ENCODE measurements around the gene PCDH17. TPM values are rescaled to one million over a fixed set of nuclear protein-coding genes. Genes with fewer than 3 reads are reported as not detected.

The PCDH17 gene
- total and polyA plus RNA-seq, 2 of the 4 experiments (the other 2 are of a cell fraction) = under 0.01 TPM; not detected in 1

- WGBS, 2 experiments (ENCODE audit: extremely low coverage in 2 of 2, insufficient read length in 1 of 2) = no CpG with 5 or more reads among the region's 3 CpGs
- no peak overlapping the region for H2AFZ ChIP-seq (replicated peaks; ENCODE audit: low read length, poor library complexity)
- H3K27ac ChIP-seq (ENCODE audit: insufficient read depth, low read length) = no peak overlapping the region
- no peaks in the 10 kb centered on the region for H3K79me1 ChIP-seq (ENCODE audit: low read depth in 1 of 2, low read length in 2 of 2)
- intact Hi-C loops (cut with micrococcal nuclease) (no loop called here), in situ Hi-C loops (cut with MboI; ENCODE audit: low sequenced_read_pairs) (no loop called here), dilution Hi-C loops (cut with HindIII; ENCODE audit: low sequenced_read_pairs, unreplicated experiment) (no loop called here)
- no peaks in the 10 kb centered on the region for H3K4me1 ChIP-seq (ENCODE audit: control insufficient read depth, insufficient read depth, low read length)
- H2AK9ac ChIP-seq (replicated peaks; ENCODE audit: low read depth, low read length, poor library complexity) = no peak overlapping the region
- no peak for TF ChIP-seq USF2 (IDR thresholded peaks at IDR 0.05; ENCODE audit: low read depth, low read length)
- no peak for TF ChIP-seq MAFK (IDR thresholded peaks at IDR 0.05; ENCODE audit: low read depth, low read length)
- no peak for TF ChIP-seq RFX5 (IDR thresholded peaks at IDR 0.05; ENCODE audit: low read depth, low read length)
- no peak for TF ChIP-seq POLR2A (IDR thresholded peaks at IDR 0.05; ENCODE audit: low read depth, low read length)
- TF ChIP-seq FOS (IDR thresholded peaks at IDR 0.05; ENCODE audit: low read depth, low read length) = no peak
- no peak for TF ChIP-seq SMC3 (IDR thresholded peaks at IDR 0.05; ENCODE audit: low read depth, low read length)
- no peak for TF ChIP-seq CHD1 (IDR thresholded peaks at IDR 0.05; ENCODE audit: low read depth, low read length)
- no peak for TF ChIP-seq ELK1 (IDR thresholded peaks at IDR 0.05; ENCODE audit: borderline replicate concordance, low read depth, low read length)
- TF ChIP-seq CEBPB (IDR thresholded peaks at IDR 0.05; ENCODE audit: low read depth, low read length) = no peak
- no peak for TF ChIP-seq RAD21 (IDR thresholded peaks at IDR 0.05; ENCODE audit: low read length)
- TF ChIP-seq CTCF (conservative IDR thresholded peaks at IDR 0.05; ENCODE audit: low read depth, low read length) = no peak
- no peak for TF ChIP-seq BHLHE40 (IDR thresholded peaks at IDR 0.05; ENCODE audit: low read depth, low read length)
- TF ChIP-seq MAZ (IDR thresholded peaks at IDR 0.05; ENCODE audit: borderline replicate concordance, low read depth, low read length) = no peak
- TF ChIP-seq MXI1 (IDR thresholded peaks at IDR 0.05; ENCODE audit: borderline replicate concordance, low read depth, low read length) = no peak
- TF ChIP-seq RCOR1 (IDR thresholded peaks at IDR 0.05; ENCODE audit: insufficient replicate concordance, low read length) = no peak
- no peak for TF ChIP-seq NFE2L2 (IDR thresholded peaks at IDR 0.05; ENCODE audit: low read depth, low read length)
- BruUV-seq (replicated peaks) = no TSS peak
- H4K20me1 ChIP-seq (ENCODE audit: insufficient read depth, low read length) = no peaks in the 10 kb centered on the region
- H3K36me3 ChIP-seq (ENCODE audit: control insufficient read depth, insufficient read depth, low read length) = no peaks in the 10 kb centered on the region
- no peaks in the 10 kb centered on the region for H3K9me3 ChIP-seq (ENCODE audit: control insufficient read depth, insufficient read depth, low read length)
- H3K4me2 ChIP-seq (ENCODE audit: low read depth, low read length) = no peak overlapping the region
- H3K4ac ChIP-seq (ENCODE audit: low read depth, low read length) = no peak overlapping the region
- H3K27me3 ChIP-seq (ENCODE audit: control insufficient read depth, insufficient read depth, low read length) = no peaks in the 10 kb centered on the region
- H3K14ac ChIP-seq (replicated peaks; ENCODE audit: low read depth, low read length) = no peak overlapping the region
- ChIA-PET CTCF (no interaction called here), POLR2A (ENCODE audit: unreplicated experiment) (no interaction called here)
- no peak overlapping the region for H3K18ac ChIP-seq (ENCODE audit: low read depth, low read length)
- no peak for DNase-seq
- no peak overlapping the region for H2BK5ac ChIP-seq (ENCODE audit: low read depth, low read length, poor library complexity, severe bottlenecking)
- no peak overlapping the region for H3K56ac ChIP-seq (ENCODE audit: extremely low read depth, insufficient read depth, low read length)
- no peak overlapping the region for H2BK20ac ChIP-seq (ENCODE audit: low read depth, low read length)
- no peak overlapping the region for H3K4me3 ChIP-seq (ENCODE audit: insufficient read depth, low read depth, low read length)
- H3K9ac ChIP-seq (ENCODE audit: low read depth, low read length) = no peak overlapping the region
- no peak overlapping the region for H2BK15ac ChIP-seq (ENCODE audit: low read depth, low read length)
- no peak overlapping the region for H4K8ac ChIP-seq (ENCODE audit: low read depth in 2 of 2, low read length in 2 of 2)
- H3K9me1 ChIP-seq (ENCODE audit: insufficient read depth, low read length) = no peaks in the 10 kb centered on the region
- H3K23ac ChIP-seq (ENCODE audit: low read depth, low read length) = no peak overlapping the region
- no peak overlapping the region for H2AK5ac ChIP-seq (ENCODE audit: low read depth, low read length)
- no peak overlapping the region for H2BK120ac ChIP-seq (ENCODE audit: low read depth, low read length)
- H4K5ac ChIP-seq (ENCODE audit: low read depth, low read length) = no peak overlapping the region
- H4K91ac ChIP-seq (ENCODE audit: insufficient read depth, low read depth, low read length) = no peak overlapping the region
- no peak for ATAC-seq (ENCODE audit: low read depth)
Observed at GRCh38 chr13:57588639-57589038, 42.9 kb upstream of the PCDH17 start.
